Measurements from ENCODE around the gene PCDHA9.

Gene PCDHA9

DNA sequence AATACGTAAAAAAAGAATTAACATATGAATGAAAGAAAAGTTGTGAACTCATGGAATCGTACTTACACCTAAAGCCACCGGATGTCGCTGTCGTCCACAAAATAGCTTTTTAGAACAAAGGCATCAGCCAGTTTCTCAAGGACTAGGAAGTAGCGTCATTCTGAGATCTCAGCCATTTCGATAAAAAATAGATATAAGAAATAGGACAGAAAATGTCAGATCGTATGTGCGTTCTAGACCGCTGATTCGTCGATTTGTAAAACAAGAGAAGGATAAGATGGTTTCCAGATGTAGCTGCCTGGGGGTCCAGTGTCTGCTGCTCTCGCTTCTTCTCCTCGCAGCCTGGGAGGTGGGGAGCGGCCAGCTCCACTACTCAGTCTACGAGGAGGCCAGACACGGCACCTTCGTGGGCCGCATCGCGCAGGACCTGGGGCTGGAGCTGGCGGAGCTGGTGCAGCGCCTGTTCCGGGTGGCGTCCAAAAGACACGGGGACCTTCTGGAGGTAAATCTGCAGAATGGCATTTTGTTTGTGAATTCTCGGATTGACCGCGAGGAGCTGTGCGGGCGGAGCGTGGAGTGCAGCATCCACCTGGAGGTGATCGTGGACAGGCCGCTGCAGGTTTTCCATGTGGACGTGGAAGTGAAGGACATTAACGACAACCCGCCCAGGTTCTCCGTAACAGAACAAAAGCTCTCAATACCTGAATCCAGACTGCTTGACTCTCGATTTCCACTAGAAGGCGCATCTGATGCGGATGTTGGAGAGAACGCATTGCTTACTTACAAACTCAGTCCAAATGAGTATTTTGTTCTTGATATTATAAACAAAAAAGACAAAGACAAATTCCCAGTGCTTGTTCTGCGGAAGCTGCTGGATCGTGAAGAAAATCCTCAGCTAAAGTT, 7.8 kb downstream of the PCDHA9 start, which contains the start of gene PCDHA10:
Gene PCDHA10, plus strand, starts transcription at position 126 of the 903 bp plus-strand sequence. Its CDS starts 152 bp downstream, at position 278.
- no peak within 1 kb of the TSS for H3K4me3 ChIP-seq (ENCODE audit: low read depth, low read length)
- no peak for DNase-seq (ENCODE audit: low read depth)
- TF ChIP-seq, protein P1, sequence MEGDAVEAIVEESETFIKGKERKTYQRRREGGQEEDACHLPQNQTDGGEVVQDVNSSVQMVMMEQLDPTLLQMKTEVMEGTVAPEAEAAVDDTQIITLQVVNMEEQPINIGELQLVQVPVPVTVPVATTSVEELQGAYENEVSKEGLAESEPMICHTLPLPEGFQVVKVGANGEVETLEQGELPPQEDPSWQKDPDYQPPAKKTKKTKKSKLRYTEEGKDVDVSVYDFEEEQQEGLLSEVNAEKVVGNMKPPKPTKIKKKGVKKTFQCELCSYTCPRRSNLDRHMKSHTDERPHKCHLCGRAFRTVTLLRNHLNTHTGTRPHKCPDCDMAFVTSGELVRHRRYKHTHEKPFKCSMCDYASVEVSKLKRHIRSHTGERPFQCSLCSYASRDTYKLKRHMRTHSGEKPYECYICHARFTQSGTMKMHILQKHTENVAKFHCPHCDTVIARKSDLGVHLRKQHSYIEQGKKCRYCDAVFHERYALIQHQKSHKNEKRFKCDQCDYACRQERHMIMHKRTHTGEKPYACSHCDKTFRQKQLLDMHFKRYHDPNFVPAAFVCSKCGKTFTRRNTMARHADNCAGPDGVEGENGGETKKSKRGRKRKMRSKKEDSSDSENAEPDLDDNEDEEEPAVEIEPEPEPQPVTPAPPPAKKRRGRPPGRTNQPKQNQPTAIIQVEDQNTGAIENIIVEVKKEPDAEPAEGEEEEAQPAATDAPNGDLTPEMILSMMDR (conservative IDR thresholded peaks at IDR 0.05; ENCODE audit: low read depth, low read length) = no peak

GRCh38 chr5:140857177-140857986, 9.2 kb downstream of the PCDHA9 start:
- no peak overlapping the region for H3K4me3 ChIP-seq (ENCODE audit: low read depth, low read length)
- DNase-seq (ENCODE audit: low read depth) = no peak
- TF ChIP-seq, protein P1 (conservative IDR thresholded peaks at IDR 0.05; ENCODE audit: low read depth, low read length) = no peak

- TF ChIP-seq, protein P1 (conservative IDR thresholded peaks at IDR 0.05; ENCODE audit: low read depth, low read length) = no peak
- DNase-seq (ENCODE audit: low read depth) = no peak
- H3K4me3 ChIP-seq (ENCODE audit: low read depth, low read length) = no peak overlapping the region
Observed at GRCh38 chr5:140857987-140858240, 9.7 kb downstream of the PCDHA9 start.

GRCh38 chr5:140862441-140863295, 14.5 kb downstream of the PCDHA9 start:
- TF ChIP-seq, protein P1 (conservative IDR thresholded peaks at IDR 0.05; ENCODE audit: low read depth, low read length) = no peak
- H3K4me3 ChIP-seq (ENCODE audit: low read depth, low read length) = no peak overlapping the region
- DNase-seq (ENCODE audit: low read depth) = no peak

- DNase-seq (ENCODE audit: low read depth) = no peak
- TF ChIP-seq, protein P1 (conservative IDR thresholded peaks at IDR 0.05; ENCODE audit: low read depth, low read length) = no peak
- no peak within 1 kb of the TSS for H3K4me3 ChIP-seq (ENCODE audit: low read depth, low read length)
Observed at GRCh38 chr5:140868721-140869554, 20.8 kb downstream of the PCDHA9 start, which contains the start of gene PCDHA11. PCDHA11 (plus strand) TSS chr5:140868957; CDS start chr5:140869104, 147 bp downstream.

DNA sequence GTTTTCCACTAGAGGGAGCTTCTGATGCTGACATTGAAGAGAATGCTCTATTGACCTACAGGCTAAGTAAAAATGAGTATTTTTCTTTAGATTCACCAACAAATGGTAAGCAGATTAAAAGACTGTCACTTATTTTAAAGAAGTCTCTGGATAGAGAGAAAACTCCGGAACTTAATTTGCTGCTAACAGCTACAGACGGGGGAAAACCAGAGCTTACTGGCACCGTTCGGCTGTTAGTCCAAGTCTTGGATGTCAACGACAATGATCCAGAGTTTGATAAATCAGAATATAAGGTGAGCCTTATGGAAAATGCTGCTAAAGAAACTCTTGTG, 21.3 kb downstream of the PCDHA9 start:
- no peak overlapping the region for H3K4me3 ChIP-seq (ENCODE audit: low read depth, low read length)
- no peak for DNase-seq (ENCODE audit: low read depth)
- TF ChIP-seq, protein P1 (conservative IDR thresholded peaks at IDR 0.05; ENCODE audit: low read depth, low read length) = no peak
